Liver (tissue), 9 donors: Measurements from ENCODE around the gene GPR26. TPM values are rescaled to one million over a fixed set of nuclear protein-coding genes. Genes with fewer than 3 reads are reported as not detected.

Experiments
- DNase-seq: peaks from one replicate; pipeline ENCODE4 v3.0.0-alpha.2; 2017; ENCODE audit warnings: low spot score
- H3K27ac ChIP-seq, 2 donors: one replicate each; pipeline ENCODE4 v1.7.0; 2013; ENCODE audit warnings: inconsistent platforms in 2 of 2, low read length in 2 of 2, control low read depth in 1 of 2, low read depth in 1 of 2, mild to moderate bottlenecking in 1 of 2
- H3K27me3 ChIP-seq, 4 donors: one replicate each; pipeline versions ENCODE4 v1.6.1 to v1.7.0; 2013; ENCODE audit warnings: low read length in 3 of 4, inconsistent platforms in 1 of 4, mild to moderate bottlenecking in 1 of 4, moderate library complexity in 1 of 4; ENCODE audit not compliant: control insufficient read depth in 4 of 4, insufficient read depth in 4 of 4
- H3K36me3 ChIP-seq, 4 donors: one replicate each; pipeline versions ENCODE4 v1.6.1 to v1.7.0; 2013; ENCODE audit warnings: low read length in 3 of 4, mild to moderate bottlenecking in 3 of 4, low read depth in 1 of 4, moderate library complexity in 1 of 4; ENCODE audit not compliant: control insufficient read depth in 4 of 4, insufficient read depth in 3 of 4
- H3K4me1 ChIP-seq, 4 donors: one replicate each; pipeline versions ENCODE4 v1.6.1 to v1.7.0; 2013; ENCODE audit warnings: low read length in 3 of 4, mild to moderate bottlenecking in 3 of 4, moderate library complexity in 1 of 4; ENCODE audit not compliant: control insufficient read depth in 4 of 4, insufficient read depth in 4 of 4
- H3K4me3 ChIP-seq, 3 donors: one replicate each; pipeline versions ENCODE4 v1.6.1 to v1.7.0; 2013; ENCODE audit warnings: low read length in 3 of 3, control low read depth in 1 of 3, low read depth in 1 of 3, mild to moderate bottlenecking in 1 of 3
- H3K9ac ChIP-seq, 2 donors: one replicate each; pipeline ENCODE4 v1.7.0; 2013; ENCODE audit warnings: low read length in 2 of 2, mild to moderate bottlenecking in 2 of 2, moderate library complexity in 2 of 2, control low read depth in 1 of 2, low read depth in 1 of 2
- H3K9me3 ChIP-seq, 4 donors: one replicate each; pipeline versions ENCODE4 v1.6.1 to v1.7.0; 2013; ENCODE audit warnings: low read length in 3 of 4; ENCODE audit not compliant: control insufficient read depth in 4 of 4
- EGR1 ChIP-seq, 2 donors: IDR thresholded peaks; 2 replicates each; pipeline ENCODE4 v1.6.1; 2016 to 2018; ENCODE audit warnings: antibody characterized with exemption in 2 of 2, low read depth in 2 of 2
- FOXA1 ChIP-seq: IDR thresholded peaks from 2 replicates; pipeline ENCODE4 v1.6.1; 2016; ENCODE audit warnings: antibody characterized with exemption
- FOXA2 ChIP-seq: IDR thresholded peaks from 2 replicates; pipeline ENCODE4 v1.6.1; 2016; ENCODE audit warnings: antibody characterized with exemption
- GABPA ChIP-seq, 2 donors: IDR thresholded peaks in 1 of 2; conservative IDR thresholded peaks in 1 of 2; 2 replicates each; pipeline ENCODE4 v1.6.1; 2016; ENCODE audit warnings: antibody characterized with exemption in 2 of 2, mild to moderate bottlenecking in 1 of 2, moderate library complexity in 1 of 2
- HNF4A ChIP-seq, 2 donors: conservative IDR thresholded peaks; 2 replicates each; pipeline ENCODE4 v1.6.1; 2016; ENCODE audit warnings: antibody characterized with exemption in 2 of 2, mild to moderate bottlenecking in 2 of 2
- HNF4G ChIP-seq: IDR thresholded peaks from 2 replicates; pipeline ENCODE4 v1.6.1; 2016; ENCODE audit warnings: antibody characterized with exemption
- JUND ChIP-seq, 2 donors: IDR thresholded peaks; 2 replicates each; pipeline ENCODE4 v1.6.1; 2016; ENCODE audit warnings: antibody characterized with exemption in 2 of 2
- NR2F2 ChIP-seq: IDR thresholded peaks from 2 replicates; pipeline ENCODE4 v1.6.1; 2016; ENCODE audit warnings: antibody characterized with exemption
- RAD21 ChIP-seq, 2 donors: IDR thresholded peaks; 2 replicates each; pipeline ENCODE4 v1.6.1; 2016; ENCODE audit warnings: antibody characterized with exemption in 2 of 2, mild to moderate bottlenecking in 2 of 2
- RXRA ChIP-seq, 2 donors: IDR thresholded peaks; 2 replicates each; pipeline ENCODE4 v1.6.1; 2017 to 2018; ENCODE audit warnings: antibody characterized with exemption in 2 of 2, mild to moderate bottlenecking in 1 of 2
- SP1 ChIP-seq: IDR thresholded peaks from 2 replicates; pipeline ENCODE4 v1.6.1; 2018; ENCODE audit warnings: antibody characterized with exemption, mild to moderate bottlenecking
- TAF1 ChIP-seq: conservative IDR thresholded peaks from 2 replicates; pipeline ENCODE4 v1.6.1; 2016; ENCODE audit warnings: antibody characterized with exemption, mild to moderate bottlenecking
- YY1 ChIP-seq: IDR thresholded peaks from 2 replicates; pipeline ENCODE4 v1.6.1; 2016; ENCODE audit warnings: antibody characterized with exemption, mild to moderate bottlenecking
- WGBS: extraction: QIAGEN DNeasy Blood & Tissue Kit; methylation state at CpG from one replicate; pipeline ENCODE4 v1.1.7; 2013; 5-methylcytosine and 5-hydroxymethylcytosine counted together
- polyA plus RNA-seq, 2 donors: library from polyadenylated mRNA; stranded (reverse) in 1 of 2; unstranded in 1 of 2; fragments of 200-250 nt in 1 of 2; fragments of >200 nt in 1 of 2; fragmentation: Nextera tagmentation in 1 of 2; extraction: Ambion mirVana in 1 of 2; gene quantifications; one replicate each; pipeline versions ENCODE4 v1.2.1 to v1.2.3, GENCODE V29; 2013 to 2015
- total RNA-seq, 2 donors: library from RNA; depleted of rRNA; stranded (reverse); fragments of >200 nt; gene quantifications; one replicate each; pipeline ENCODE4 v1.2.3, GENCODE V29; 2014
- TF ChIP-seq, protein P1 (sequence below): IDR thresholded peaks from 2 replicates; pipeline ENCODE4 v1.6.1; 2016; ENCODE audit warnings: antibody characterized with exemption
- TF ChIP-seq, protein P2 (sequence below): fragments of 150-350 bp; IDR thresholded peaks from 2 replicates; pipeline ENCODE4 v1.5.1; 2017; ENCODE audit warnings: improper control_type of control experiment, low read depth, low read length; ENCODE audit not compliant: missing input control
- TF ChIP-seq, protein P3 (sequence below): IDR thresholded peaks from 2 replicates; pipeline ENCODE4 v1.6.1; 2016; ENCODE audit warnings: antibody characterized with exemption
- TF ChIP-seq, protein P4 (sequence below): IDR thresholded peaks from 2 replicates; pipeline ENCODE4 v1.6.1; 2016; ENCODE audit warnings: antibody characterized with exemption
- TF ChIP-seq, protein P5 (sequence below): IDR thresholded peaks from 2 replicates; pipeline ENCODE4 v1.6.1; 2016; ENCODE audit warnings: antibody characterized with exemption, mild to moderate bottlenecking
- donor health status: healthy.
- donor health status: healthy.
- donor health status: healthy.
- donor health status: healthy.
- donor health status: healthy.

GPR26 gene
- total and polyA plus RNA-seq, 4 donors: not detected

DNA sequence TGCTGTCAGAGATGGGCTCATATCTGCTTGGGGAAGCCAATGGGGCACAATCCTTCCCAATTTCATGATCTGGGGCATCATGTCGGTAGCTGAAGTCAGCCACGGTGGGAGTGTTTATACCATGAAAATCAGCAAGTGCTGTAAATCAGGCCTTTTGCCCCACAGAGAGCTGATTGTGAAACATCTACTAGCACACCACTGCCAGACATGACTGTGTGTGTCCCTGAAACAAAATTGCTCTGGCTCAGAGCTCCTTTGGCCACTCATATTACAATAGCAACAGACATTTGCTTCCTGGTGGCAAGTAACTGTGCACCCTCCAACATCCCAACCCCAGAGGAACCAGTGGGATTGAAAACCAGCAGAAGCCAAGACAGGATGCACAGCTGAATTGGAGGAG is 23.7 kb downstream of the GPR26 start:
- DNase-seq: no peak
- no peak overlapping the region for H3K9ac ChIP-seq
- H3K27me3 ChIP-seq: peaks cover 0 to 6% (median 0%) of the 10 kb centered on the region in 4 donors
- TF ChIP-seq, protein P1, sequence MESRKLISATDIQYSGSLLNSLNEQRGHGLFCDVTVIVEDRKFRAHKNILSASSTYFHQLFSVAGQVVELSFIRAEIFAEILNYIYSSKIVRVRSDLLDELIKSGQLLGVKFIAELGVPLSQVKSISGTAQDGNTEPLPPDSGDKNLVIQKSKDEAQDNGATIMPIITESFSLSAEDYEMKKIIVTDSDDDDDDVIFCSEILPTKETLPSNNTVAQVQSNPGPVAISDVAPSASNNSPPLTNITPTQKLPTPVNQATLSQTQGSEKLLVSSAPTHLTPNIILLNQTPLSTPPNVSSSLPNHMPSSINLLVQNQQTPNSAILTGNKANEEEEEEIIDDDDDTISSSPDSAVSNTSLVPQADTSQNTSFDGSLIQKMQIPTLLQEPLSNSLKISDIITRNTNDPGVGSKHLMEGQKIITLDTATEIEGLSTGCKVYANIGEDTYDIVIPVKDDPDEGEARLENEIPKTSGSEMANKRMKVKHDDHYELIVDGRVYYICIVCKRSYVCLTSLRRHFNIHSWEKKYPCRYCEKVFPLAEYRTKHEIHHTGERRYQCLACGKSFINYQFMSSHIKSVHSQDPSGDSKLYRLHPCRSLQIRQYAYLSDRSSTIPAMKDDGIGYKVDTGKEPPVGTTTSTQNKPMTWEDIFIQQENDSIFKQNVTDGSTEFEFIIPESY: no peak
- TF ChIP-seq, protein P2, sequence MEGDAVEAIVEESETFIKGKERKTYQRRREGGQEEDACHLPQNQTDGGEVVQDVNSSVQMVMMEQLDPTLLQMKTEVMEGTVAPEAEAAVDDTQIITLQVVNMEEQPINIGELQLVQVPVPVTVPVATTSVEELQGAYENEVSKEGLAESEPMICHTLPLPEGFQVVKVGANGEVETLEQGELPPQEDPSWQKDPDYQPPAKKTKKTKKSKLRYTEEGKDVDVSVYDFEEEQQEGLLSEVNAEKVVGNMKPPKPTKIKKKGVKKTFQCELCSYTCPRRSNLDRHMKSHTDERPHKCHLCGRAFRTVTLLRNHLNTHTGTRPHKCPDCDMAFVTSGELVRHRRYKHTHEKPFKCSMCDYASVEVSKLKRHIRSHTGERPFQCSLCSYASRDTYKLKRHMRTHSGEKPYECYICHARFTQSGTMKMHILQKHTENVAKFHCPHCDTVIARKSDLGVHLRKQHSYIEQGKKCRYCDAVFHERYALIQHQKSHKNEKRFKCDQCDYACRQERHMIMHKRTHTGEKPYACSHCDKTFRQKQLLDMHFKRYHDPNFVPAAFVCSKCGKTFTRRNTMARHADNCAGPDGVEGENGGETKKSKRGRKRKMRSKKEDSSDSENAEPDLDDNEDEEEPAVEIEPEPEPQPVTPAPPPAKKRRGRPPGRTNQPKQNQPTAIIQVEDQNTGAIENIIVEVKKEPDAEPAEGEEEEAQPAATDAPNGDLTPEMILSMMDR: no peak
- TF ChIP-seq YY1: no peak
- TF ChIP-seq, protein P3, sequence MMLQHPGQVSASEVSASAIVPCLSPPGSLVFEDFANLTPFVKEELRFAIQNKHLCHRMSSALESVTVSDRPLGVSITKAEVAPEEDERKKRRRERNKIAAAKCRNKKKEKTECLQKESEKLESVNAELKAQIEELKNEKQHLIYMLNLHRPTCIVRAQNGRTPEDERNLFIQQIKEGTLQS: no peak
- TF ChIP-seq SP1: no peak
- TF ChIP-seq HNF4G: no peak
- TF ChIP-seq, protein P4, sequence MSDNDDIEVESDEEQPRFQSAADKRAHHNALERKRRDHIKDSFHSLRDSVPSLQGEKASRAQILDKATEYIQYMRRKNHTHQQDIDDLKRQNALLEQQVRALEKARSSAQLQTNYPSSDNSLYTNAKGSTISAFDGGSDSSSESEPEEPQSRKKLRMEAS: no peak
- TF ChIP-seq JUND (IDR thresholded peaks at IDR 0.05): no peak
- TF ChIP-seq GABPA (IDR thresholded peaks at IDR 0.05 in 1 of 2, conservative IDR thresholded peaks at IDR 0.05 in 1 of 2): no peak
- no peaks in the 10 kb centered on the region for H3K4me1 ChIP-seq
- no peak overlapping the region for H3K4me3 ChIP-seq
- no peak overlapping the region for H3K27ac ChIP-seq
- no peaks in the 10 kb centered on the region for H3K9me3 ChIP-seq
- 86% methylated on average over 2 of the region's 2 CpGs for WGBS
- no peaks in the 10 kb centered on the region for H3K36me3 ChIP-seq

DNA sequence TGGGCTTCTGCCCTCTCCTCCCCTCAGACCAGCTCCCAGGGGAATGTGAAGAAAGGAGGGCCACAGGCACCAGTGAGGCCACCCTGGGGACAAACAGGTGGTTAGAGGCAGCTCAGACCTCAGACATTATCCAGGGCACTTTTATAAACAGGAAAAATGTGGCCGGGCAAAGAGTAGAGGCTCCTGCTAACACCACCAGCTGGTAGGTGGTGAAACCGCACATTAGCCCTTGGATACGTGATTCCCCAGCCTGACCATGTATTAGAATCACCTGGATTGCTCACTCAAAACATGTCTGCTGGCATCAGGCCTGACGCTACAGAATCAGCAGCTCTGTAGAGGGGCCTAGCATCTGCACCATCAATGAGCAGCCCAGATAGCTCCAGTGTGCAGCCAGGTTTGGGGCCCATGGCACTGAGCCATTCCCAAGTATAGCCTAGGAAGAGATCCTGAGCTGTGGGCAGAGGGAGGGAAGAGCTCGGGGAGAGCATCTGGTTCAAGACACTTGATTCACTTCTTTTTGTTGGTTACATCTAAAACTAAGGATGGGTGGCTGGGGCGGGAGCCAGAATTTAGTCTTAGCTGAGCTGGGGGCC is 37.1 kb downstream of the GPR26 start:
- no peak for DNase-seq
- no peaks in the 10 kb centered on the region for H3K4me1 ChIP-seq
- no peaks in the 10 kb centered on the region for H3K9me3 ChIP-seq
- H3K9ac ChIP-seq: no peak overlapping the region
- peaks cover 0 to 6% (median 0%) of the 10 kb centered on the region in 4 donors for H3K27me3 ChIP-seq
- no peak overlapping the region for H3K27ac ChIP-seq
- WGBS: 72% methylated on average over 6 of the region's 6 CpGs
- H3K36me3 ChIP-seq: no peaks in the 10 kb centered on the region
- TF ChIP-seq TAF1: no peak
- TF ChIP-seq, protein P2: no peak
- TF ChIP-seq, protein P1: no peak
- no peak for TF ChIP-seq RAD21 (IDR thresholded peaks at IDR 0.05)
- TF ChIP-seq NR2F2: no peak
- no peak for TF ChIP-seq JUND (IDR thresholded peaks at IDR 0.05)
- TF ChIP-seq, protein P3: no peak
- no peak for TF ChIP-seq EGR1 (IDR thresholded peaks at IDR 0.05; ENCODE audit: low read depth in 2 of 2)
- no peak for TF ChIP-seq RXRA (IDR thresholded peaks at IDR 0.05)
- TF ChIP-seq, protein P4: no peak
- no peak for TF ChIP-seq GABPA (IDR thresholded peaks at IDR 0.05 in 1 of 2, conservative IDR thresholded peaks at IDR 0.05 in 1 of 2)
- TF ChIP-seq FOXA1: no peak
- no peak for TF ChIP-seq HNF4A (conservative IDR thresholded peaks at IDR 0.05)
- TF ChIP-seq, protein P5, sequence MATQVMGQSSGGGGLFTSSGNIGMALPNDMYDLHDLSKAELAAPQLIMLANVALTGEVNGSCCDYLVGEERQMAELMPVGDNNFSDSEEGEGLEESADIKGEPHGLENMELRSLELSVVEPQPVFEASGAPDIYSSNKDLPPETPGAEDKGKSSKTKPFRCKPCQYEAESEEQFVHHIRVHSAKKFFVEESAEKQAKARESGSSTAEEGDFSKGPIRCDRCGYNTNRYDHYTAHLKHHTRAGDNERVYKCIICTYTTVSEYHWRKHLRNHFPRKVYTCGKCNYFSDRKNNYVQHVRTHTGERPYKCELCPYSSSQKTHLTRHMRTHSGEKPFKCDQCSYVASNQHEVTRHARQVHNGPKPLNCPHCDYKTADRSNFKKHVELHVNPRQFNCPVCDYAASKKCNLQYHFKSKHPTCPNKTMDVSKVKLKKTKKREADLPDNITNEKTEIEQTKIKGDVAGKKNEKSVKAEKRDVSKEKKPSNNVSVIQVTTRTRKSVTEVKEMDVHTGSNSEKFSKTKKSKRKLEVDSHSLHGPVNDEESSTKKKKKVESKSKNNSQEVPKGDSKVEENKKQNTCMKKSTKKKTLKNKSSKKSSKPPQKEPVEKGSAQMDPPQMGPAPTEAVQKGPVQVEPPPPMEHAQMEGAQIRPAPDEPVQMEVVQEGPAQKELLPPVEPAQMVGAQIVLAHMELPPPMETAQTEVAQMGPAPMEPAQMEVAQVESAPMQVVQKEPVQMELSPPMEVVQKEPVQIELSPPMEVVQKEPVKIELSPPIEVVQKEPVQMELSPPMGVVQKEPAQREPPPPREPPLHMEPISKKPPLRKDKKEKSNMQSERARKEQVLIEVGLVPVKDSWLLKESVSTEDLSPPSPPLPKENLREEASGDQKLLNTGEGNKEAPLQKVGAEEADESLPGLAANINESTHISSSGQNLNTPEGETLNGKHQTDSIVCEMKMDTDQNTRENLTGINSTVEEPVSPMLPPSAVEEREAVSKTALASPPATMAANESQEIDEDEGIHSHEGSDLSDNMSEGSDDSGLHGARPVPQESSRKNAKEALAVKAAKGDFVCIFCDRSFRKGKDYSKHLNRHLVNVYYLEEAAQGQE: no peak
- TF ChIP-seq YY1: no peak
- TF ChIP-seq FOXA2: no peak
- H3K4me3 ChIP-seq: no peak overlapping the region
